Mucosa of rectum (tissue), 2 donors: Measurements from ENCODE around the gene PTPRN.
A peak's percentile ranks its signal among the peaks of the same experiment; 100 is the strongest.

Source experiments
- H3K27ac ChIP-seq, 2 donors: one replicate each; pipeline ENCODE4 v1.7.0; 2013; ENCODE audit warnings: inconsistent platforms in 2 of 2, low read depth in 2 of 2, low read length in 2 of 2
- H3K27me3 ChIP-seq, 2 donors: one replicate each; pipeline ENCODE4 v1.7.0; 2013; ENCODE audit warnings: low read length in 2 of 2; ENCODE audit not compliant: control insufficient read depth in 2 of 2, insufficient read depth in 2 of 2
- H3K36me3 ChIP-seq, 2 donors: one replicate each; pipeline ENCODE4 v1.7.0; 2013; ENCODE audit warnings: low read length in 2 of 2; ENCODE audit not compliant: control insufficient read depth in 2 of 2, insufficient read depth in 2 of 2
- H3K4me1 ChIP-seq, 2 donors: one replicate each; pipeline ENCODE4 v1.7.0; 2013; ENCODE audit warnings: low read length in 2 of 2, mild to moderate bottlenecking in 1 of 2; ENCODE audit not compliant: control insufficient read depth in 2 of 2, insufficient read depth in 2 of 2
- H3K4me3 ChIP-seq, 2 donors: one replicate each; pipeline ENCODE4 v1.7.0; 2013; ENCODE audit warnings: low read length in 2 of 2
- H3K9ac ChIP-seq, 2 donors: one replicate each; pipeline ENCODE4 v1.7.0; 2013; ENCODE audit warnings: low read length in 2 of 2, low read depth in 1 of 2, mild to moderate bottlenecking in 1 of 2
- H3K9me3 ChIP-seq, 2 donors: one replicate each; pipeline ENCODE4 v1.7.0; 2013; ENCODE audit warnings: low read length in 2 of 2; ENCODE audit not compliant: control insufficient read depth in 2 of 2
- donor health status: healthy.
- donor health status: Normal muscosa, but diverticular disease.

Gene PTPRN

GRCh38 chr2:219296142-219296541 is 13.1 kb downstream of the PTPRN start:
- Histone ChIP-seq H3K27me3 (peaks cover 7 to 12% of the 10 kb centered on the region in 2 donors), H3K4me1 (peaks cover 0 to 9% of the 10 kb centered on the region in 2 donors), H3K9ac (no peak overlapping the region), H3K9me3 (no peaks in the 10 kb centered on the region), H3K27ac (no peak overlapping the region), H3K36me3 (no peaks in the 10 kb centered on the region), H3K4me3 (no peak overlapping the region)

- H3K9me3 ChIP-seq, result no peaks in the 10 kb centered on the region
- peaks cover 0 to 9% of the 10 kb centered on the region in 2 donors for H3K4me1 ChIP-seq
- peak overlapping the region; percentile 65 to 82 for H3K9ac ChIP-seq
- peak overlapping the region; percentile 70 to 73 for H3K4me3 ChIP-seq
- H3K27ac ChIP-seq, result peak overlapping the region; percentile 6 to 38
- H3K36me3 ChIP-seq, result no peaks in the 10 kb centered on the region
- H3K27me3 ChIP-seq, result peaks cover 0 to 4% of the 10 kb centered on the region in 2 donors
Observed at GRCh38 chr2:219294356-219295351, 14.5 kb downstream of the PTPRN start.

GRCh38 chr2:219293736-219294231 is 15.4 kb downstream of the PTPRN start:
- Histone ChIP-seq H3K9ac (no peak overlapping the region), H3K4me1 (peaks cover 0 to 6% of the 10 kb centered on the region in 2 donors), H3K36me3 (no peaks in the 10 kb centered on the region), H3K4me3 (no peak overlapping the region), H3K27me3 (peaks cover 0 to 4% of the 10 kb centered on the region in 2 donors), H3K9me3 (no peaks in the 10 kb centered on the region), H3K27ac (no peak overlapping the region)

GRCh38 chr2:219292616-219293015 is 16.6 kb downstream of the PTPRN start:
- Histone ChIP-seq H3K9ac (no peak overlapping the region), H3K4me3 (no peak overlapping the region), H3K36me3 (no peaks in the 10 kb centered on the region), H3K9me3 (no peaks in the 10 kb centered on the region), H3K4me1 (peaks cover 0 to 5% of the 10 kb centered on the region in 2 donors), H3K27me3 (peaks cover 0 to 2% of the 10 kb centered on the region in 2 donors), H3K27ac (no peak overlapping the region)

GRCh38 chr2:219291910-219292490 is 17.2 kb downstream of the PTPRN start:
- H3K9ac ChIP-seq, result no peak overlapping the region
- peaks cover 0 to 5% of the 10 kb centered on the region in 2 donors for H3K4me1 ChIP-seq
- H3K27ac ChIP-seq, result no peak overlapping the region
- H3K9me3 ChIP-seq, result no peaks in the 10 kb centered on the region
- peaks cover 0 to 2% of the 10 kb centered on the region in 2 donors for H3K27me3 ChIP-seq
- H3K4me3 ChIP-seq, result no peak overlapping the region
- H3K36me3 ChIP-seq, result no peaks in the 10 kb centered on the region

GRCh38 chr2:219291394-219291793 is 17.8 kb downstream of the PTPRN start:
- Histone ChIP-seq H3K36me3 (no peaks in the 10 kb centered on the region), H3K9ac (no peak overlapping the region), H3K4me1 (peaks cover 0 to 5% of the 10 kb centered on the region in 2 donors), H3K4me3 (no peak overlapping the region), H3K27me3 (peaks cover 0 to 2% of the 10 kb centered on the region in 2 donors), H3K9me3 (no peaks in the 10 kb centered on the region), H3K27ac (no peak overlapping the region)

GRCh38 chr2:219290381-219291171 is 18.6 kb downstream of the PTPRN start:
- no peak overlapping the region for H3K4me3 ChIP-seq
- H3K36me3 ChIP-seq, result peaks cover 0 to 2% of the 10 kb centered on the region in 2 donors
- no peaks in the 10 kb centered on the region for H3K27me3 ChIP-seq
- peaks cover 0 to 5% of the 10 kb centered on the region in 2 donors for H3K4me1 ChIP-seq
- no peak overlapping the region for H3K9ac ChIP-seq
- no peak overlapping the region for H3K27ac ChIP-seq
- no peaks in the 10 kb centered on the region for H3K9me3 ChIP-seq

GRCh38 chr2:219289537-219290361 is 19.5 kb downstream of the PTPRN start:
- H3K4me1 ChIP-seq, result peaks cover 0 to 5% of the 10 kb centered on the region in 2 donors
- H3K4me3 ChIP-seq, result no peak overlapping the region

GRCh38 chr2:219289195-219289536 is 20.0 kb downstream of the PTPRN start:
- Histone ChIP-seq H3K27ac (no peak overlapping the region), H3K36me3 (peaks cover 5 to 11% of the 10 kb centered on the region in 2 donors), H3K4me3 (no peak overlapping the region), H3K9ac (no peak overlapping the region), H3K4me1 (peaks cover 0 to 1% of the 10 kb centered on the region in 2 donors), H3K27me3 (no peaks in the 10 kb centered on the region), H3K9me3 (no peaks in the 10 kb centered on the region)

More at GRCh38 chr2:219289537-219290361, 19.5 kb downstream of the PTPRN start:
- Histone ChIP-seq H3K27ac (no peak overlapping the region), H3K27me3 (no peaks in the 10 kb centered on the region), H3K9me3 (no peaks in the 10 kb centered on the region), H3K9ac (no peak overlapping the region), H3K36me3 (peaks cover 0 to 6% of the 10 kb centered on the region in 2 donors)
